ENCODE data around the gene KIF4A. TPM values are rescaled to one million over a fixed set of nuclear protein-coding genes. Genes with fewer than 3 reads are reported as not detected.

The KIF4A gene
- total and polyA plus RNA-seq, 2 of the 13 experiments (the other 11 are each of a cell fraction or from before 2014, with no cell fraction given): 9.4 to 28.2 TPM

DNA sequence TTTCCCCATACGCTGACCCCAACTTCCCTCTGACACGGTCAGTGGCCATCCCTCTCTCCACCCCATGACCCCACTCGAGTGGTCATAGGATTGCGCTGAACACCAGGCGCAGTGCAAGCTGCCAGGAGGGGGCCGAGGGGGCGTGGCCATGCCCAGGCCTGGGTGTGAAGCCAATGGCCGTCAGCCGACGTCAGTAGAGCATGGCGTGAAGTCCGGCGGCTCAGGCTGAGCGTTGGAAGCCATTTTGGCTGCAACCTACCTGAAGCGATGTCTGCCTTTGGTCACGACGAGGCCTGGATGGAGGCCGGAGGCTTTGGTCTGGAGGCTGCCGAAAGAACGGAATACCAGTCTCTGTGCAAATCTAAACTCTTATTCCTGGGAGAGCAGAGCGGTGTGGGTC, 8.0 kb upstream of the KIF4A start, which contains the start of gene RAB41 (continued):
- TF ChIP-seq, protein P1, sequence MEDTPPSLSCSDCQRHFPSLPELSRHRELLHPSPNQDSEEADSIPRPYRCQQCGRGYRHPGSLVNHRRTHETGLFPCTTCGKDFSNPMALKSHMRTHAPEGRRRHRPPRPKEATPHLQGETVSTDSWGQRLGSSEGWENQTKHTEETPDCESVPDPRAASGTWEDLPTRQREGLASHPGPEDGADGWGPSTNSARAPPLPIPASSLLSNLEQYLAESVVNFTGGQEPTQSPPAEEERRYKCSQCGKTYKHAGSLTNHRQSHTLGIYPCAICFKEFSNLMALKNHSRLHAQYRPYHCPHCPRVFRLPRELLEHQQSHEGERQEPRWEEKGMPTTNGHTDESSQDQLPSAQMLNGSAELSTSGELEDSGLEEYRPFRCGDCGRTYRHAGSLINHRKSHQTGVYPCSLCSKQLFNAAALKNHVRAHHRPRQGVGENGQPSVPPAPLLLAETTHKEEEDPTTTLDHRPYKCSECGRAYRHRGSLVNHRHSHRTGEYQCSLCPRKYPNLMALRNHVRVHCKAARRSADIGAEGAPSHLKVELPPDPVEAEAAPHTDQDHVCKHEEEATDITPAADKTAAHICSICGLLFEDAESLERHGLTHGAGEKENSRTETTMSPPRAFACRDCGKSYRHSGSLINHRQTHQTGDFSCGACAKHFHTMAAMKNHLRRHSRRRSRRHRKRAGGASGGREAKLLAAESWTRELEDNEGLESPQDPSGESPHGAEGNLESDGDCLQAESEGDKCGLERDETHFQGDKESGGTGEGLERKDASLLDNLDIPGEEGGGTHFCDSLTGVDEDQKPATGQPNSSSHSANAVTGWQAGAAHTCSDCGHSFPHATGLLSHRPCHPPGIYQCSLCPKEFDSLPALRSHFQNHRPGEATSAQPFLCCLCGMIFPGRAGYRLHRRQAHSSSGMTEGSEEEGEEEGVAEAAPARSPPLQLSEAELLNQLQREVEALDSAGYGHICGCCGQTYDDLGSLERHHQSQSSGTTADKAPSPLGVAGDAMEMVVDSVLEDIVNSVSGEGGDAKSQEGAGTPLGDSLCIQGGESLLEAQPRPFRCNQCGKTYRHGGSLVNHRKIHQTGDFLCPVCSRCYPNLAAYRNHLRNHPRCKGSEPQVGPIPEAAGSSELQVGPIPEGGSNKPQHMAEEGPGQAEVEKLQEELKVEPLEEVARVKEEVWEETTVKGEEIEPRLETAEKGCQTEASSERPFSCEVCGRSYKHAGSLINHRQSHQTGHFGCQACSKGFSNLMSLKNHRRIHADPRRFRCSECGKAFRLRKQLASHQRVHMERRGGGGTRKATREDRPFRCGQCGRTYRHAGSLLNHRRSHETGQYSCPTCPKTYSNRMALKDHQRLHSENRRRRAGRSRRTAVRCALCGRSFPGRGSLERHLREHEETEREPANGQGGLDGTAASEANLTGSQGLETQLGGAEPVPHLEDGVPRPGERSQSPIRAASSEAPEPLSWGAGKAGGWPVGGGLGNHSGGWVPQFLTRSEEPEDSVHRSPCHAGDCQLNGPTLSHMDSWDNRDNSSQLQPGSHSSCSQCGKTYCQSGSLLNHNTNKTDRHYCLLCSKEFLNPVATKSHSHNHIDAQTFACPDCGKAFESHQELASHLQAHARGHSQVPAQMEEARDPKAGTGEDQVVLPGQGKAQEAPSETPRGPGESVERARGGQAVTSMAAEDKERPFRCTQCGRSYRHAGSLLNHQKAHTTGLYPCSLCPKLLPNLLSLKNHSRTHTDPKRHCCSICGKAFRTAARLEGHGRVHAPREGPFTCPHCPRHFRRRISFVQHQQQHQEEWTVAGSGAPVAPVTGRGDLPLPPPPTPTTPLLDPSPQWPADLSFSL (CRISPR knock-in tag; IDR thresholded peaks at IDR 0.05): no peak

DNA sequence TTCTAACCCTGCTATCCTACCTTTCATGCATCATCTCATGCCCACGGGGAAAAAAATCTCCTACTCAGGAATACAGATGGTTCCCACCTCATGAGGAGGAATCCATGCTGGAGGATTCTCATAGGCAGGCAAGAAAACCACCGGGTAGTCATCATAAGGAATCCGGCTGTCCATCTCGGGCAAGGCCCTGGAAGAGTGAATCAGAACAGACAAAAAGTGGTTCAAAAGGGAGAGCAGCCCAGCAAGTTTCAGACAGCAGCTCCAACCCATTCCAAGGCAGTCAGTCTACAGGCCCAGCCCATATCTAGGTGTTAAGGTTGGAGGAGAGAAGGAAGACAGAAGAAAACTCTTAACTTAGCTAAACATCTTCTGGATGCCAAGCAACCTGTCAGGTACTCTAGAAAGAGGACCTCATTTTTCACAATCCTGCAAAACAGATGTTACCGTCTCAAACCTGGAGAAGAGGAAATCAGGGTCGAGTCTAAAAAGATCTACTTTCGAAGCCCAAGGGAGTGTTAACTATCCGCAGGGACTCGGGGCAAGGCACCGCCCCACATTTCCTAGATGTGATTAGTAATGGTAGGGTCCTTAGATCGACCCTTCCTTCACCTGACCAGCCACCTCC, 624 bp upstream of the KIF4A start:
- POLR2A ChIA-PET: interaction anchor here (1.0 to 1.1 kb wide), 3 partner anchors 11 to 156 kb away, joined by 3 to 5 read pairs (median 3); partner anchors contain the start of genes IGBP1 and P2RY4
- H3K9ac ChIP-seq (ENCODE audit: insufficient read depth, low read depth, low read length): peak overlapping the region; percentile 77
- CTCF ChIA-PET (ENCODE audit: low intra/inter-chr PET ratio, low total read pairs): interaction anchor here (1.6 kb wide), 1 partner anchor 92 kb away, joined by 3 read pairs; no protein-coding TSS in a partner anchor
- peaks cover 26% of the 10 kb centered on the region for H3K4me1 ChIP-seq (ENCODE audit: insufficient read depth, low read length)
- intact Hi-C loops (cut with micrococcal nuclease; ENCODE audit: unreplicated experiment) (loop anchor here (10.0 kb wide), 1 partner anchor 1014 kb away; no protein-coding TSS in a partner anchor), in situ Hi-C loops (cut with HindIII; ENCODE audit: extremely low pct_ligation_motif_present, low pct_unique_long_range_greater_than_20kb) (no loop called here)
- FAIRE-seq: no peak
- H2AFZ ChIP-seq (ENCODE audit: low read length): peak overlapping the region; percentile 11
- peak overlapping the region; percentile 68 to 83 (median 82) for H3K4me3 ChIP-seq (replicated peaks in 1 of 3; ENCODE audit: insufficient read depth in 1 of 3, low read depth in 2 of 3, low read length in 3 of 3)
- TSS peak; percentile 77 for BruUV-seq (replicated peaks)
- peak overlapping the region; percentile 74 for H3K4me2 ChIP-seq (ENCODE audit: low read depth, low read length)
- H3K9me3 ChIP-seq (ENCODE audit: low read length): no peaks in the 10 kb centered on the region
- H3K27ac ChIP-seq (ENCODE audit: extremely low read length, insufficient read depth, low read length): peak overlapping the region; percentile 43
- H3K36me3 ChIP-seq (replicated peaks in 1 of 2; ENCODE audit: control insufficient read depth in 1 of 2, insufficient read depth in 2 of 2, low read length in 2 of 2): peaks cover 1 to 7% of the 10 kb centered on the region in 2 experiments; a peak in 3 of 5 replicates
- H3K27me3 ChIP-seq (ENCODE audit: control insufficient read depth in 1 of 2, insufficient read depth in 2 of 2, low read length in 2 of 2): no peaks in the 10 kb centered on the region; a peak in 1 of 5 replicates
- ATAC-seq: no peak
- TF ChIP-seq ZNF737 (CRISPR knock-in tag; IDR thresholded peaks at IDR 0.05; ENCODE audit: borderline replicate concordance): no peak
- 0 out of 2 replicates have a peak, but pooled peaks have one; percentile 1 for TF ChIP-seq ZNF501 (CRISPR knock-in tag; IDR thresholded peaks at IDR 0.05)
- TF ChIP-seq ATF1 (CRISPR knock-in tag; IDR thresholded peaks at IDR 0.05): 0 out of 2 replicates have a peak, but pooled peaks have one; percentile 3
- DNase-seq (ENCODE audit: low spot score): no peak
- no peaks in the 10 kb centered on the region for H4K20me1 ChIP-seq (ENCODE audit: insufficient read depth, low read length)
- 29% methylated on average over 5 of the region's 11 CpGs for WGBS (ENCODE audit: low lambda C conversion rate)
- peaks cover 15% of the 10 kb centered on the region for H3K79me2 ChIP-seq (ENCODE audit: insufficient read depth, low read length)

All from HepG2 (cell line).